Stimulated activated naive CD4-positive, alpha-beta T cell (primary cell): ENCODE results near the gene DND1.
A peak's percentile ranks its signal among the peaks of the same experiment; 100 is the strongest.
"Not testable (repeated sequence)": the region's sequence is repeated elsewhere in the genome, so short reads cannot be mapped to it uniquely, and the experiment has no call there.

Source experiments
- DNase-seq, 6 experiments: peaks; one replicate each; lab custom pipeline; 2025; lab: John Stamatoyannopoulos, UW

The DND1 gene

DNA sequence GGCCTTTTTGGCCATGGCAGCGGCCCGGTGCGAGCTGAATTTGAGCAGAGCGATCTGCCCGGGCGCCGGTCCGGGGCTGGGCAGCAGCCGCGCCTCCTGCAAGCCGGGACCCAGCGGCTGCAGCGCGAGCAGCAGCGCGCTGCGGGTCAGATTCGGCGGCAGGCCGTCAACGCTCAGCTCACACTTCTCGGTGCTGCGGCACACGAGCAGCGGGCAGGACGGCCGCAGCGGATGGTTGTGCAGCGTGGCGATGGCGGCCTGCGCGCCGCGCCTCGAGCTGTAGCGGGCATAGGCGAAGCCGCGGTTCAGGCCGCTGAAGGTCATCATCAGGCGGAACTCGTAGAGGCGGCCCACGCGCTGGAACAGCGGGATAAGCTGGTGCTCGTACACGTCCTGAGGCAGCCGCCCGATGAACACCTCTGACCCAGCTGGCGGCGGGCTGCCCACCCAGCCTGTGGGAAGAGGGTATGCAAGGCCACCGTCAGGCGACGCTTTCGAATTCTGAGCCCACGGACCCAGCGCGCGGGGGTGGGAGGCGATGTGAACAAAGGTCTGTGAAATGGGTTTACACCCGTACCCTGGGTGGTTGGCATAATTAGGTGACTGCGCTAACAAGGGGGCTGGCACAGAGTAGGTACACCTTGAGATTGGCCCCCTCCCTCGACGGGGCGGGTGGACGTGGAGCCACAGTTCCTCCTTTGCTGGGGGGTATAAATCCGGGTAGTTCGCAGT is 755 bp downstream of the DND1 start:
- DNase-seq = no peak

GRCh38 chr5:140671472-140672125 is 1.8 kb downstream of the DND1 start:
- DNase-seq = no peak

DNA sequence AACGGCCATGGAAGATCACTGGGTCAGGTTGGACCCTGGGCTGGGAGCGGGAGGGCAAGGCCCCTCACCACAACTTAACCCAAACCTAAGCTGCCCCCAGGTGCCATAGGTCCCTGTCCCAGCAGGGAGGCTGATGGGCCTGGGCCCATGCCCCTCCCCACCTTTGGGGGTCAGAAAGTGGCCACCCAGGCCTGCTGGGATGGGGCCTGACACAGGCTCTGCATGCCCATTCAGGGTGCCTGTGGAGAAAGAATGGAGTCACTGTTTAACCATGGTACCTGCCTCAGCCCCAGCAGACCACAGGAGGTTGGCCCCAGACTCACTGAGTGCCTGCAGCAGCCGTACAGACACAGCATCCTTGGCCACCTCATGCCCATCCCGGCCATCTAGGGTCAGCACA is 2.3 kb downstream of the DND1 start:
- DNase-seq = not testable (repeated sequence)

DNA sequence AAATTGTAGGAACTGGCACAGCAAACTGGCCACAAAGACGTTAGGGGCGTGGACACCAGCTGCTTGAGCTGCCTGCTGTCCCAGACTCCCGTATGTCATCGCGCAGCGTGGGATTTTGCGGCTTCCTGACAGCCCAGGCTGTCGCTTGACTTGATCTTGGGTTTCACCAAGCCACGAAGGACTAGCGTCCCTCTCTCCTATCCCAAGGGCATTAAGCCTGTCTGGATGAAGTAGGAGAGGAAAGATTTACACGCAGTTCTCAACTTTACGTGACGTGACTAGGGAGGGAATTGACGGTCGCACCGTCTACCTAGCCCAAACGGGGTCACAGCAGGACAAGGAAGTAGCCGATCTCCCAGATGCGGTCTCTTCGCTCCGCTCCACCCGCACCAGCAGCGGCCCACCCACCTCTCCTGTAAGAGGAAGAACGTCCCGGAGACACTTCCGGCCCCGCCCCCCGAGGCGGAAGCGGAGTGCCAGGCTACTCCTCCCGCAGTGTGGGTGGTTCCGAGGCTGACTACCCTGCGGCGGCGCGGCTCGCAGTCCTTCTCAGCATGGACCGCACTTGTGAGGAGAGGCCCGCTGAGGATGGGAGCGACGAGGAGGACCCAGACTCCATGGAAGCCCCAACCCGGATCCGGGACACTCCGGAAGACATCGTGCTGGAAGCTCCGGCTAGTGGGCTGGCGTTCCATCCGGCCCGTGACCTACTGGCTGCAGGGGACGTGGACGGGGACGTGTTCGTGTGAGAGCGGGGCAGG is 8.8 kb downstream of the DND1 start, which contains the start of gene WDR55:
WDR55 (plus strand) TSS at position 546 of the 761 bp plus-strand sequence; CDS start at position 555, 9 bp downstream.
- DNase-seq = peak; percentile 92 to 95 (median 93)

GRCh38 chr5:140664030-140664358 is 9.4 kb downstream of the DND1 start:
- DNase-seq = no peak

- DNase-seq = not testable (repeated sequence)
Observed at GRCh38 chr5:140660371-140660770, 13.0 kb downstream of the DND1 start.

GRCh38 chr5:140658870-140659269 is 14.5 kb downstream of the DND1 start:
- DNase-seq = no peak

- DNase-seq = no peak
Observed at GRCh38 chr5:140647042-140647419, 26.3 kb downstream of the DND1 start.

DNA sequence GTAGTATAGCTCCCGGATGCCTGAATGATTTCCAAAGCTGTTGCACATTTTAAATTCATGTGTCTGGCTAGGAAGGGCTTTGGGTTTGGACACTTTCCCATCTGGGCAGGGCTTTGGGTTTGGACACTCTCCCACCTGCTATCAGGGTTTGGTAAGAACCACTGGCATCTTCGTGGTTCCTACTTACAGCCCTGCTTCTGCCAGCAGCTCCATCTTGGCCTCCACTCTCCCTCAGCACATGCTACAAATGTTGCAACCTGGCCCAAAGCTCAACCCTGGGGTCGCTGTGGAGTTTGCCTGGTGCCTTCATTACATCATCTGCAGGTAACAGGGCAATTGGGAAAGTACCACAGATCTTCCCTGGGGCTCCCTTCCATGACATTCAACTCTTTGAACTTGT is 30.7 kb downstream of the DND1 start:
- no peak for DNase-seq

DNA sequence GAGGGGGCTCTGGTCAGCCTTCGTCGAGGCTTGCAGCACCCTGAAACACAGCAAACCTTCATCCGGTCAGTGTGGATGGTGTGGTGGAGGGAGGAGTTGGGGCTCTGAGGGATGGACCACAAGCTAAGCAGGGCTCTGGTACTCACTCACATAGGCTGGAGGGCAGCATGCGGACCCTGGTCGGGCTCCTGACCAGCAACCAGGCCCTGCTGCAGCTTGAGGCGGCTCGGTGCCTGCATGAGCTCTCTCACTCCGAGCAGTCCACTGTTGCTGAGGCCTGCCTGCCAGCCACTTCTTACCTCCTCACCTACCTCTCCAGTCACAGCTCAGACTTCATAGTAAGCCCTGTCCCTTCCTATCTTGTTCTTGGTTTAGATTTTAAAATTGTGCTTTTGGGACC is 31.7 kb downstream of the DND1 start:
- no peak for DNase-seq

- peak; percentile 91 to 96 (median 93) for DNase-seq
Observed at GRCh38 chr5:140639148-140639981, 34.0 kb downstream of the DND1 start, which contains the start of gene TMCO6. Gene TMCO6, plus strand, starts transcription at chr5:140639451. Its CDS starts 77 bp downstream, at chr5:140639528.

DNA sequence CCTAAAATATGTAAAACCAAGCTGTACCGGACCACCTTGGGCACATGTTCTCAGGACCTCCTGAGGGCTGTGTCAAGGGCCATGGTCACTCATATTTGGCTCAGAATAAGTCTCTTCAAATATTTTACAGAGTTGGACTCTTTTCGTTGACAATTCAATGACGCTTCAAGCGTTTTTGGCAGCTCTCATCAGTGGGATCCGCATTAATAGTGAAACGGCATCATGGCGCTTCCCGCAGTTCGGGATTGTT is 34.6 kb downstream of the DND1 start:
- DNase-seq = not testable (repeated sequence)

- no peak for DNase-seq
Observed at GRCh38 chr5:140637371-140638100, 35.8 kb downstream of the DND1 start.

DNA sequence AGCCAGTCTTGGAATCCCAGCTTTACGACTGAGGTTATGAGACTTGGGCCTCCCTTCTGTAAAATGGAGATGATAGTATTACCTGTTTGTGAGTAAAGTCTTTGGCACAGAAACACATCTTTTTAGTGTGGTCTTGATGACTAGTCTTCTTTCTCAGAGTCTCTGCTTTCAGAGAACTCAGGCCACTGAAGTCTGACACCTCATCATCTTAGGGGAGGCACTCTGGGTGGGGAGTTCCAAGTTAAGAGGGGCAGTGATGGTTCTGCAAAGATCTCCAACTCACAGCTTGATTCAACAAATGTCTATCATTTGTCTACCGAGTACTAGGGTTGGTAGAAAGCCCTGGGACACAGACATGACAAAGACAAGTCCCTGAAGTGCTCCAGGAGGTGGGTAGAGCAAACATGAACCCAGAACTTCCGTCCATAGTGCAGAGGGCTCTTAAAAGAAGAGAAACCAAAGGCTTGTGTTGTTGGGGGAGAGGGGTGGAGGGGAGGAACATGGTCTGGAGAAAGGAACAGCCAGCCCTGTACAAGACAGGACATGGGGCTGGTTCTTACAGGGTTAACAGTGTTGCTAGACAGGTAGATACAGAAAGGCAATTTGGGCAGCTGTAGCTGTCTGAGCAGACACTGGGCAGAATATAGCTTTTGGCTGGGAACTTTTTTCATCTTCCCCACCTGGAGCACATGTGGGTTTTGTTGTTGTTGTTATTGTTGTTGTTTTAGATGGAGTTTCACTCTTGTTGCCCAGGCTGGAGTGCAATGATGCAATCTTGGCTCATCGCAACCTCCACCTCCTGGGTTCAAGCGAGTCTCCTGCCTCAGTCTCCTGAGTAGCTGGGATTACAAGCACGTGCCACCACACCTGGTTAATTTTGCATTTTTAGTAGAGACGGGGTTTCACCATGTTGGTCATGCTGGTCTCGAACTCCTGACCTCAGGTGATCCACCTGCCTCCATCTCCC is 37.8 kb downstream of the DND1 start:
- no peak for DNase-seq

DNA sequence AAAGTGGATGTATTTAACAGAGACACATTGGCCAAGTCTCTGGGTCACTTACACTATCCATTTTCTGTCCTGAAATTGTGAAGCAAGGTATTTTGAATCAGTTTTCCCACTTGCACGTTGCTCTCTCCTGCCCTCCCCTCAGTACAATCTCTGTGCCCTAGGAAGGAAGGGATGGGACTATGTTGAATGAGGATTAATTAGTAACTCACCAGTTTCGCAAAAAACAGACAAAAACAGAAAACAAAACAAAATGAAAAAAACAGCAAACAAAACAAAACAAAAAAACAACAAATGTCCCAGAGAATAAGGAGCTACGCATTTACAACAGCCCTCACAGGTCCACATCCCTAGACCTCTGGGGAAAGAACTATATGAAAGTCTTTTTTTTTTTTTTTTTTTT is 39.3 kb downstream of the DND1 start:
- DNase-seq = no peak

DNA sequence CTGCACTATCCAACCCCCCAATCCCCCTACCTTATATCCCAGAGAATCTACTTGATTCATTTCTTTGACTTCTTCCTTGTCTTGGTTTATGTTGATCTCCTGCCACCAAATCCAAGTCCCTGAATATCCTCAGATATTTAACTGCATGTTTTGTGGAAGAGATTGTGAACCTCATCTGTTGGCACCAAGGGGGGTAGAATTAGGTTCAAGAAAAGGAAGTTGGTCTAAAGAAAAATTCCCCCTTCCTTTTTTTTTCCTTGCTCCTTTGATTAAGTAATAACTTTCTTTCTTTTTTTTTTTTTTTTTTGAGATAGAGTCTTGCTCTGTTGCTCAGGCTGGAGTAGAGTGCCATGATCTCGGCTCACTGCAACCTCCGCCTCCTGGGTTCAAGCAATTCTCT is 39.9 kb downstream of the DND1 start:
- no peak for DNase-seq

- peak in 3 of 6 experiments; percentile 31 to 57 (median 50) for DNase-seq
Observed at GRCh38 chr5:140633021-140633471, 40.3 kb downstream of the DND1 start, which contains the start of gene CD14. Gene CD14, minus strand, starts transcription at chr5:140633175. Its CDS starts 104 bp downstream, at chr5:140633071.

- DNase-seq = peak; percentile 16 to 69 (median 44)
Observed at GRCh38 chr5:140632366-140633020, 40.9 kb downstream of the DND1 start.

DNA sequence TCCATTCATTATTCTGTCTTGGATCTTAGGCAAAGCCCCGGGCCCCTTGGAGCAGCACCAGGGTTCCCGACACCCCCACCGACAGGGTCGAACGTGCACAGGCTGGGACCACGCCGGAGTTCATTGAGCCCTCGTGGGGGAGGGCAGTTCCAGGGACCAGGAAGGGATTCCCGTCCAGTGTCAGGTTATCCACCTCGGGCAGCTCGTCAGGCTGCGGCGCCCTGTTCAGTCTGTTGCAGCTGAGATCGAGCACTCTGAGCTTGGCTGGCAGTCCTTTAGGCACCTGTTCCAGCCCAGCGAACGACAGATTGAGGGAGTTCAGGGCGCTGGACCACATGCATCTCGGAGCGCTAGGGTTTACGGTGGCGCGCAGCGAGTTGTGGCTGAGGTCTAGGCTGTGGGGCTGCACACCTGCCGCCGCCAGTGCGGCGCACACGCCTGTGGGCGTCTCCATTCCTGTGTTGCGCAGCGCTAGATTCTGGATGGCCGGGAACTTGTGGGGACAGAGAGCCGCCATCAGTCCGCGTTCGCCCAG is 41.5 kb downstream of the DND1 start:
- DNase-seq = peak; percentile 3 to 67 (median 44)
